LNCaP clone FGC (cell line): ENCODE results near the gene PFN2.
A peak's percentile ranks its signal among the peaks of the same experiment; 100 is the strongest.
"Not testable (repeated sequence)": the region's sequence is repeated elsewhere in the genome, so short reads cannot be mapped to it uniquely, and the experiment has no call there.

Experiments
- DNase-seq: peaks from one replicate; pipeline ENCODE4 v3.0.0-alpha.2; 2011; ENCODE audit warnings: low read depth
- H3K4me3 ChIP-seq: 2 replicates; pipeline ENCODE4 v1.5.1; 2011; ENCODE audit warnings: mild to moderate bottlenecking, low read depth, low read length, control low read depth
- TF ChIP-seq, protein P1 (sequence below): IDR thresholded peaks from 2 replicates; pipeline ENCODE4 v1.5.1; 2012; ENCODE audit warnings: mild to moderate bottlenecking; ENCODE audit not compliant: control insufficient read depth, insufficient read depth; ENCODE audit errors: extremely low read depth

PFN2 gene

DNA sequence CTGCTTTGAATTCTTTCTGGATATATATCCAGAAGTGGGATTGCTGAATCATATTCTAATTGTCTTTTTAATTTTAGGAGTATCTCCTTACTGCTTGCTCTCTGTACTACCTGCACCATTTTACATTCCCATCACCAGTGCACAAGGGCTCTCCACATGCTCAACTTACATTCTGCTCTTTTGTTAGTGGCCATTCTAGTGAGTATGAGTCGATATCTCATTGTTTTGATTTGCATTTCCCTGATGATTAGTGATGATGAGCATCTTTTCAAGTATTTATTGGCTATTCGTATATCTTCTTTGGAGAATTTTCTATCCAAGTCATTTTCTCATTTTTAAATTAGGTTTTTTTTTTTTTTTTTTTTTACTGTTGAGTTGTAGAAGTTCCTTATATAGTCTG lies 29.5 kb downstream of the PFN2 start:
- no peak overlapping the region for H3K4me3 ChIP-seq
- no peak for DNase-seq
- TF ChIP-seq, protein P1, sequence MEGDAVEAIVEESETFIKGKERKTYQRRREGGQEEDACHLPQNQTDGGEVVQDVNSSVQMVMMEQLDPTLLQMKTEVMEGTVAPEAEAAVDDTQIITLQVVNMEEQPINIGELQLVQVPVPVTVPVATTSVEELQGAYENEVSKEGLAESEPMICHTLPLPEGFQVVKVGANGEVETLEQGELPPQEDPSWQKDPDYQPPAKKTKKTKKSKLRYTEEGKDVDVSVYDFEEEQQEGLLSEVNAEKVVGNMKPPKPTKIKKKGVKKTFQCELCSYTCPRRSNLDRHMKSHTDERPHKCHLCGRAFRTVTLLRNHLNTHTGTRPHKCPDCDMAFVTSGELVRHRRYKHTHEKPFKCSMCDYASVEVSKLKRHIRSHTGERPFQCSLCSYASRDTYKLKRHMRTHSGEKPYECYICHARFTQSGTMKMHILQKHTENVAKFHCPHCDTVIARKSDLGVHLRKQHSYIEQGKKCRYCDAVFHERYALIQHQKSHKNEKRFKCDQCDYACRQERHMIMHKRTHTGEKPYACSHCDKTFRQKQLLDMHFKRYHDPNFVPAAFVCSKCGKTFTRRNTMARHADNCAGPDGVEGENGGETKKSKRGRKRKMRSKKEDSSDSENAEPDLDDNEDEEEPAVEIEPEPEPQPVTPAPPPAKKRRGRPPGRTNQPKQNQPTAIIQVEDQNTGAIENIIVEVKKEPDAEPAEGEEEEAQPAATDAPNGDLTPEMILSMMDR: no peak

DNA sequence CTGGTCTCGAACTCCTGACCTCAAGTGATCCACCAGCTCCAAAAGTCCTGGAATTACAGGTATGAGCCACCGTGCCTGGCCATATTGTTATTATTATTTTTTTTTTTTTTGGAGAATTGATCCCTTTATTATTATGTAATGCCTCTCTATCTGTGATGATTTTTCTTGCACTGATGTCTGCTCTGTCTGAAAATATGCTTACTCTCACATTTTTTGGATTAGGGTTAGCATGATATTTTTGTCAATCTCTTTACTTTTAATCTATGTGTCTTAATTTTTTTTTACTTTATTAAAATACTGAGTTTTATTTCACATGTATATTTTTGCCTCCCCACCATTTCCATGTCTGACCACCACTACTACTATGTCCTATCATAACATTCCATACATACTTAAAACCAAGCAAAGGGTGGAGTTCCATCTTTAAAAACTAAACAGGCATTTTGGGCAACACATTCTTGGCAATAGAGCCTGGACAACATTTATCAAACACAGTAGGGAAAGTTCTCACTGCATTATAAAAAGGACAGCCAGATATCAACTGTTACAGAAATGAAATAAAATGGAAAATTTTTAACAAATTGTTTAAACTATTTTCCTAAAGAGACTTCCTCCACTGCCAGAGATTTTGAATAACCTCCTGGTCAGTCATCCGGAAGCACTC lies 32.2 kb downstream of the PFN2 start:
- DNase-seq, H3K4me3 ChIP-seq: not testable (repeated sequence)

DNA sequence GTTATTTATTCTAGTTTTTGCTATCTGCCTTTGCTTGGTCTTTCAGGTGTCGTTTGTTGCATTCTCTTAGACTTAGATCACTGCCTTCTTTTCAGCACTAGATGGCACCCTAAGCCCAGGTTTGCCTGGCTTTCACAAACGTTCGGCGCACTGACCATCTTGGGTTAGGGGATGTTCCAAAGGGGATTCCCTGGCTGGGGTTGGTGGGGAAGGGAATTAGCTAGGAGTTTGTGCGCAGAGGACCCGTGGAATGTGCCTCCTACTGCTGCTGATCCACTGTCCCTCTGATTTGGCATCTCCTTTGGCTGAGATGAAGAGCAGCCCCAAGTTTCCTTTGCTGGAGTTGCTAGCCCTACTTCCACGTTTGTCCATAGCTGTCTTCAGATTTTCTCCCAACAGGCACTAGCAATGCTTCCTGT lies 33.9 kb downstream of the PFN2 start:
- H3K4me3 ChIP-seq: no peak overlapping the region
- peak; percentile 23 for DNase-seq
- TF ChIP-seq, protein P1: peak; percentile 88

DNA sequence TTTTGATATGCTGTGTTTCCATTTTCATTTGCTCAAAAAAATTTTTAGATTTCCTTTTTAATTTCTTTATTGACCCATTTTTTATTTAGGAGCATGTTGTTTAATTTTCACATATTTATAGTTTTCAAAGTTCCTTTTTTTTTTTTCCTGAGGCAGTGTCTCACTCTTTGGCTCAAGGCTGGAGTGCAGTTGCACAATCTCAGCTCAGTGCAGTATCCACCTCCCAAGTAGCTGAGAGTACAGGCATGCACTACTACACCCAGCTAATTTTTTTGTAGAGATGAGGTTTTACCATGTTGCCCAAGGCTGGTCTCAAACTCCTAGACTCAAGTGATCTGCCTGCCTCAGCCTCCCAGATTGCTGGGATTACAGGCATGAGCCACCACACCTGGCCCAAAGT lies 36.2 kb downstream of the PFN2 start:
- DNase-seq: no peak
- no peak overlapping the region for H3K4me3 ChIP-seq

DNA sequence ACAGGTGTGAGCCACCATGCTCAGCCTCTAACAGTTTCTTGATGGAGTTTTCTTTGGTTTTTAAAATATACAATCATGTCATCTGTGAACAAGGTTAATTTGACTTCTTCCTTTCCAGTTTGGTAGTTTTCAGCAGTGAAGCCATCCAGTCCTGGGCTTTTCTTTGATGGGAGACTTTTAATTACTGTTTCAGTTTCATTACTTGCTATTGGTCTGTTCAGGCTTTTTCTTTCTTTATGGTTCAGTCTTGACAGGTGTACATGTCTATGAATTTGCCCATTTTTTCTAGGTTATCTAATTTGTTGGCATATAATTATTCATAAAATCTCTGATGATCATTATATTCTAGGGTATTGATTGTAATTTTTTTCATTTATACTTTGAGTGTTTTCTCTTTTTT lies 36.8 kb downstream of the PFN2 start:
- DNase-seq: no peak
- TF ChIP-seq, protein P1: no peak
- H3K4me3 ChIP-seq: no peak overlapping the region

More for the DNA sequence above, 36.2 kb downstream of the PFN2 start:
- TF ChIP-seq, protein P1: no peak

DNA sequence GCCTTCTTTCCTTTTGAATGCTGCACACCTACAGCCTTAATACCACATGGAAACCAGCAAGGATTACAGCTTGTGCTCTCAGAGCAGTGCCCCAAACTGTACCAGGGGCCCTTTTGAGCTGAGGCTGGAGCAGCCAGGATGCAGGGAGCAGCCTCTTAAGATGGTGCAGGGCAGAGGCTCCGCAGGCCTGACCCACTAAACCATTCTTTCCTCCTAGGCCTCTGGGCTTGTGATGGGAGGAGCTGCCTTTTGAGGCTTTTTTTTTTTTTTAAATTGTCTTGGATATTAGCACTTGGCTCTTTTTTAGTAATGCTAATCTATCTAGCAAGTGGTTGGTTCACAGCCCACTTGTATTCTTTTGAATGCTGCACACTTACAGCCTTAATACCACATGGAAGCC lies 37.7 kb downstream of the PFN2 start:
- TF ChIP-seq, protein P1: no peak
- DNase-seq: no peak
- H3K4me3 ChIP-seq: no peak overlapping the region

DNA sequence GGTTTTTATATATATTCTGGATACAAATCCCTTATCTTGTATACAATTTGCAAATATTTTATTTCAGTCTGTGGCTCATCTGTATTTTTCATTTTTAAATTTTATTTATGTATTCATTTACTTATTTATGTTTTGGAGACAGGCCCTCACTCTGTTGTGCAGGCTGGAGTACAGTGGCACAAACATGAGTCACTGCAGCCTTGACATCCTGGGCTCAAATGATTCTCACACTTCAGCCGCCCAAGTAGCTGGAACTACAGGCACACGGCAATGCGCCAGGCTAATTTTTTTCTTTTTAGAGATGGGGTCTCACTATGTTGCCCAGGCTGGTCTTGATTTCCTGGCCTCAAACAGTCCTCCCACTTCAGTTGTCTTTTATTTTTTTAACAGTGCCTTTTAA lies 50.6 kb downstream of the PFN2 start:
- no peak overlapping the region for H3K4me3 ChIP-seq
- TF ChIP-seq, protein P1: no peak
- DNase-seq: no peak
